ENCODE results near the gene IGF2R.

- TF ChIP-seq CTCF (IDR thresholded peaks at IDR 0.05; ENCODE audit: low read length) = no peak
- TF ChIP-seq EZH2phosphoT487 (IDR thresholded peaks at IDR 0.05; ENCODE audit: low read length) = no peak
Measured at GRCh38 chr6:160122744-160123143, 153.9 kb downstream of the IGF2R start.

All from MM.1S (cell line).